PC-3 (cell line): ENCODE results near the gene C15orf39.

Experiments
- EZH2 ChIP-seq: fragments of 300-600 bp; sonication (generic); IDR thresholded peaks from one replicate; pipeline ENCODE4 v1.6.1; 2017; ENCODE audit warnings: antibody characterized with exemption, mild to moderate bottlenecking, low read length; ENCODE audit not compliant: unreplicated experiment
- TF ChIP-seq, protein P1 (sequence below): fragments of 300-600 bp; sonication (generic); conservative IDR thresholded peaks from 2 replicates; pipeline ENCODE4 v1.5.1; 2017; ENCODE audit warnings: antibody characterized with exemption, low read depth, mild to moderate bottlenecking, low read length

DNA sequence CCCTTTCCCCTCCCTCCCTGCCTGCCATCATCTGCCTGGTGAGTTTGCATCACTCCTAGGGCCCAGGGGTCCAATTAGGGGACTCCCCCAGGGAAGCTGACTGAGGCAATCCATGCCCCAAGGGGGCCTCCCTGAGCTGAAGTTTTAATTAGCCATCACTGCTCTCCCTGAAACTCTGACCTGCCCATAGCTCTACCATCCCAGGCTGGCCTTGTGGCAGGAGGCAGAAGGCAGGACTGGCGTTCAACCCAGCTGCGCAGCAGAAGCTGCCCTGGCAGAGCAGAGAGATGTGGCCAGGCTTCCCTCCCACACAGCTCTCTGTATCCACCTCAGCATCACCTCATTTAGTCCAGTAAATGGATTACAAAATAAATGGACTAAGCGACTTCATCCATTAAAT lies 7.7 kb upstream of the C15orf39 start:
- TF ChIP-seq, protein P1, sequence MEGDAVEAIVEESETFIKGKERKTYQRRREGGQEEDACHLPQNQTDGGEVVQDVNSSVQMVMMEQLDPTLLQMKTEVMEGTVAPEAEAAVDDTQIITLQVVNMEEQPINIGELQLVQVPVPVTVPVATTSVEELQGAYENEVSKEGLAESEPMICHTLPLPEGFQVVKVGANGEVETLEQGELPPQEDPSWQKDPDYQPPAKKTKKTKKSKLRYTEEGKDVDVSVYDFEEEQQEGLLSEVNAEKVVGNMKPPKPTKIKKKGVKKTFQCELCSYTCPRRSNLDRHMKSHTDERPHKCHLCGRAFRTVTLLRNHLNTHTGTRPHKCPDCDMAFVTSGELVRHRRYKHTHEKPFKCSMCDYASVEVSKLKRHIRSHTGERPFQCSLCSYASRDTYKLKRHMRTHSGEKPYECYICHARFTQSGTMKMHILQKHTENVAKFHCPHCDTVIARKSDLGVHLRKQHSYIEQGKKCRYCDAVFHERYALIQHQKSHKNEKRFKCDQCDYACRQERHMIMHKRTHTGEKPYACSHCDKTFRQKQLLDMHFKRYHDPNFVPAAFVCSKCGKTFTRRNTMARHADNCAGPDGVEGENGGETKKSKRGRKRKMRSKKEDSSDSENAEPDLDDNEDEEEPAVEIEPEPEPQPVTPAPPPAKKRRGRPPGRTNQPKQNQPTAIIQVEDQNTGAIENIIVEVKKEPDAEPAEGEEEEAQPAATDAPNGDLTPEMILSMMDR: no peak
- TF ChIP-seq EZH2: no peak
